Activated T-helper 1 cell treated with anti-CD3 and anti-CD28 coated beads, Interleukin-2, amount 50 U/mL, for 16 hours (primary cell): ENCODE data around the gene PARP12.

Experiments used
- DNase-seq, 2 donors: peaks; one replicate each; pipeline ENCODE4 v3.0.0-alpha.2; 2020; ENCODE audit warnings: low read depth in 1 of 2, low spot score in 1 of 2

The PARP12 gene

DNA sequence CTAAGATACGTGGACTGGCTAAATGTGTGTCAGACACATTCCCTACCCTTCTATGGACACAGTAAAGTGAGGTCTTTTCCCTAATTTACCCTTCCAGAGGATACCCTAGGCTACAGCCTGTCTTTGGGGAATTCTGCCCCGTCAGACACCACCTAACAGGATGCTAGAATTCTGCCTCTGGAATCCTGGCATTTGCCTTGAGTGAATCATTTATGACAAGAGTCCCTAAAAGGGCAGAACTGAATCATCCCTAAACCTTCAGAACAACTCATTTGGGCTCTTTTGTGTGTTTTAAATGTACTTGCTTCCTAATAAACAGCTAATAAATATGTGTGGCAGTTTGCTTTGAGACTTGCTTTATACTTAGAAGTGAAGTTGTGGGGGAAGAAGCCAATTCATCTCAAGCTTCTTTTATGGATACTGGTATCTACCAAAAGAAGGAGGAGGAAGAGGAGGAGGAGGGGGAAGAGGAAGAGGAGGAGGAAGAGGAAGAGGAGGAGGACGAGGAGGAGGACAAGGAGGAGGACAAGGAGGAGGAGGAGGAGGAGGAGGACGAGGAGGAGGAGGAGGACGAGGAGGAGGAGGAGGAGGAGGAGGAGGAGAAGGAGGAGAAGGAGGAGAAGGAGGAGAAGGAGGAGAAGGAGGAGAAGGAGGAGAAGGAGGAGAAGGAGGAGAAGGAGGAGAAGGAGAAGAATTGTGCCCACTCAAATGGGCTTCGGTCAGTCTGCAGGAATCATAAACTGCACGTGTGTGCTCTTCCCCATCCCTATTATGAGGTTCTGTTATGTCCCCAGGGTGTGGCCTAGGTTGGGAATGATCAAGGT lies 27.1 kb downstream of the PARP12 start:
- DNase-seq, result no peak

DNA sequence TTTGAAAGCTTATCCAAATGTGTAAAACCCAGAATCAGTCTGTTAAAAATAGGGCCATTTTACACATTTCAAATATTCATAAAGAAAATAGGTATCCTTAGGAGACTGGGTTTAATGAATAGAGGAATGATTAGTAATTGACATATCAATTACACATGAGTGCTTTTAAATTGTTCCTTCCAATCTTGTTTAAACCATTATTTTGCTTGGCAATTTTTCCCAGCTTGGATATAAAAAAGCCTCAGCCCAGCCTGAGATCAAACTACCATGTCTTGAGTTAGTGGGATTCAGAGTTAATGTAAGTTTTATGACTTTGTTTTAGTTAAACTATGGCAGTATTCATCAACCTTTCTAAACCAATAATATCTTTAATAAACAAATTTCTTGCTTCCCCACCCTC lies 28.3 kb downstream of the PARP12 start:
- DNase-seq, result no peak

DNA sequence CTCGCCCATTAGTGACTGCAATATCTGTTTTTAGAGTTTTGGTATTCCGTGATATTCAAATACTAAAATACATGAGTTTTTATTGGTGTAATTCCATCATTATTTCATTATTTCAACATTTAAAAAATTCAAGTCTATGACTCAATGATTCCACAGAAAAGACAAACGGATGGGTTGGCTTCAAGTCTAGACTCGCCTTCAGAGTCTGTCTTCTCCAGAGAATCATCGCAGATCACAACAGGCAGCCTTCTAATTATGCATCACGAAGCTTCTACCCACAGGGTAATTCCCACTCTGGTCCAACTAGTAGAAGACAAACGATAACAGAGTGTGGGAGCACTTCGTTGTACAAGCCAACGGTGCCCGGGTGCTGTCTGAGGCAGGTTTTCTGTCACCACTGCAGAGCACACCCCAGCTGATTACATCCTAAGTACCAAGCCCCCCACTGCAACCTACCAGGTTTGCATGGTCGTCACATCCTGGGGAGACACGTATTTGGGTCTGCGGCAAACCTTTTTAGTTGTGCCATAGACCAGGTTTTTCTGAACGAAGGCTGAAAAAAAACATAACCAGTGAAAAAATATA lies 28.9 kb downstream of the PARP12 start:
- DNase-seq, result no peak

DNA sequence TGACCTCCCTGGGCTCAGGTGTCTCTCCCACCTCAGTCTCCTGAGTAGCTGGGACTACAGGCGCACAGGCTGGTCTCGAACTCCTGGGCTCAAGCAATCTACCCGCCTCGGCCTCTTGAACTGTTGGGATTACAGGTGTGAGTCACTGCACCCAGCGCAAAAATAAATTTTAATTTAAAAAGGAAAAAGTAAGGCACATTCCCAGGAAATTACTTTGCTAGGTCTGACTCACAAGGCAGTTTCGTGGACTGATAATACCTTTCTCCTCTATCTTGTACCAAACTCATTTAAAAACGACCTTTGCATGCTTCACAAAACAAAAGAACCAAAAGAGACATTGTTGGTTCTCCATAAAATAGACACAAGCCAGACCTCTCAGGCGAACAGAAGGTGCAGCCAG lies 29.7 kb downstream of the PARP12 start:
- no peak for DNase-seq

DNA sequence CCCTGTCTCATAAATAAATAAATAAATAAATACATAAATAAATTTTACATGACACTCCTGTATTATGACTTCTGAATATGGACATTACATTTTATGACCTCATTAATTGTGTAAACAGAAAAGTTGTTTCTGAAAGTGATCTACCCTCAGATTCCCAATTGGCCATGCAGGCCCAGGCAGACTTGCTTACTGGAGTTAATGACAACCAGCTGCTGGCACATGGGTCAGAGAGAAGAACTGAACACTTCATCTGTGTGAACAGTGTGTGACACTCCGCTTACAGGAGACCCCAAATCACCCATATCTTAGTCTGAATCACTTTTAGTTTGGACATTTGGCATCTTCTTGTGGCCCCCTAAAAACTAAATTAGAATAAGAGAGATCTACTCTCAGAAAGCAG lies 31.4 kb downstream of the PARP12 start:
- no peak for DNase-seq

DNA sequence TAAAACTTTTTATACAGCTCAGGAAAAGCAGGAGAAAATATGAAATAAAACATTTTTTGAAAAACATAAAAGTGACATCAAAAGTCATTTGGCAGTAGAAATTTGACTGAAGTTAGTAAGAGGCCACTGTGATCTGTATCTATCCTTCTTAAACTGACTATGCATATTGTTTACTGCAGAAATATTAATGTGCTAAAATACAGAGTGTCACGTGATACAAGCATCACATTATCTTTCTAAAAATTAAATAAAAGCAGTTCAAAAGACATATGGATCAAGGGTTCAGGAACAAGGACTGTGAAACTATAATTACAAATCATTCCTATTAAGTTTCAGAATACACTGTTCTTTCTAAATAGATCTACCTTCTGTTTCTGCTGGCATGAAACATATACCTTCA lies 33.7 kb downstream of the PARP12 start:
- no peak for DNase-seq

DNA sequence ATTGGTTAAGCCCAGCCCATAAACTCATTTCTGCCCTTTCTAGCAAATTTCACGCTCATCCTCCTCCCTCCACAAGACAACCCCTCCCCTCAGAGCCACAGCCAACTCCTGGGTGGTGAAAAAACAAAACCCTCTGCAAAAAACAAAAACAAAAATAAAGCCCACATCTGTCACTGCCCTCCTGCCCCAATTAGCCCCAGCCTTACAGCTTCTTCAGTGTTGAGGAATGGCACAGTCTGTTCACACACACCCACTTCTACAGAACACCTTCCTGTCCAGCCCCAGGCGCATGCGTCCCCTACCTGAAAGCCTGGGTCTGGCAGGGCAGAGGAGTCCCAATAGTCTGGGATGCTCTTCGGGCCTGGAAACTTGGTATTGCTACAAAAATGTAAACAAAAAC lies 34.4 kb downstream of the PARP12 start:
- no peak for DNase-seq

DNA sequence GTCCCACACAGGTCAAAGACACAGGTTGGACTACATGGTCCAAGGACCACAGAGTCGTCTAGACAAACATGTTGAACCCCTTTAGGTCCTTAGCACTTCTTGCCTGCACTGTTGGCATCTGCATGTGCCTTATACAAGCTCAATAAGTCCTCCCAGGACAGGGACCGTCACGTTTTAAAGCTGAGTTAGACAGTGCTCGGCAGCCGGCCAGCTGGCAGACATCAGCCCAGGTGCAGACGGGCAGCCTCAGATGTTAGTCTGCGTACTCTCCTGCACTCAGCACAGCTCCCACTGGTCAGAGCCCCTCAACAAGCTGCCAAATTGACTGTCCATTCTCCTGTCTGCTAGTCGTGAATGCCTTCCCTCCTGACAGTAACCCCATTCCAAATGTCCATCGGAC lies 34.9 kb downstream of the PARP12 start:
- no peak for DNase-seq

DNA sequence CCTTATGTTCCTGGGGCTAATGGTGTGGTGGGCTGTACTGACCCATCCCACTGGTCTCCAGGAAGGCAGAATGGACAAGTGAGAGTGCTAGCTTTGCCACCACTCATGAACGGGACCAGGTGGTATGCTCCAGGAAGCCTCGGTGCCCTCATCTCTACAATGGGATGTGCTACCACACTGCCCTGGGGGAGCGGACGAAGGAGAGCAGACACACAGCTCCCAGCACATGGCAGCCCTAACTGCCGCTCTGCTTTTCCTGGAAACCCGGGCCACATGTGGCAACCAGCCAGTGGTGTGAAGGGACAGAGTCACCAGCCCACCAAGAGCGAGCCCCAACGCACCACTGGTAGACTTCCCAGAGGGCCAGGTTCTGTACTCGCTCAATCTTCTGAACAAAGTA lies 35.8 kb downstream of the PARP12 start:
- no peak for DNase-seq

DNA sequence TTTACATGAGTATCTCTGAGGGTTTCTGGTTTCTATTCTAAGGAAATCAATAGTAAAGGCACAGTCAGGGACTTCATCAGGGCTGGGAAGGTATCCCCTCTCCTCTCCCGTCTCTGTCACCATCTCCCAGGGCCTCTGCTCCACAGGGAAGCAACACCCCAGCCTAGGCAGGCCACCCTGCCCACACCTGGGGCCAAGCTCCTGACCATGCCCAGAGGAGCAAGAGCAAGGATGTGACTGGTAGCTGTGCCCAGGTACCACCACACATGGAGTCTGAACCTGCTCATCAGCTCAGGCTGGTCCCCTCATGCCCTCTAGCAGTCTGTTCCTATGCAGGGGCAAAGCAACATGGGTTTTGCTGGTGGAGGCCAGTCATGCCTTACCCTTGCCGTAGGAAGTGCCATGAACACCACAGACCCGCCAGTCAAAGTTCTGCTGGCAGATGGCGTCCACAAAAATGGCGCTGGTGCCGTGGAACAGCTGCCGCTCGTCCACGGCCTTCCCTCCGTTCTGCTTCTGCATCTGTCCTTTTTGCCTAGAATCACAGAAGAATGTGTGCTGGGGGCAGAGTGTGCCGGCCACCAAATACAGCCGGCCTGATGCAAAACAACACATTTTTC lies 36.8 kb downstream of the PARP12 start:
- no peak for DNase-seq

DNA sequence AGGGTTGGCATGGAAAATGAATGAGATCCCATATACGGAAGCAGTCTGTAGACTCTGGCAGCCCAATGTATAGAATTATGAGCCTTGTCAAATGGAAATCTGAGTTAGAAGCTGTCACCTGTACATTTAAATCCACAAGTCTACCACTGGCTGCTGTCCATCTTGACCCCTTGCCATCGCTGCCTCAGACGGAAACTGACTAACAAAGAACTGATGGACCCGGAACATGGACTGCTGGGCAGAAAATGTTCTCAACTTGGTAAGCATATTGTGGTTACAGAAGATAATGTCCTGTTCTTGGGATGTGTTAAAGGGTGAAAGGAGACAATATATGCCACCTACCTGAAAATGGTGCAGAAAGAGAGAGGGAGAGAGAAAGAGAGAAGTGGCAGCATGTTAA lies 37.5 kb downstream of the PARP12 start:
- DNase-seq, result no peak

DNA sequence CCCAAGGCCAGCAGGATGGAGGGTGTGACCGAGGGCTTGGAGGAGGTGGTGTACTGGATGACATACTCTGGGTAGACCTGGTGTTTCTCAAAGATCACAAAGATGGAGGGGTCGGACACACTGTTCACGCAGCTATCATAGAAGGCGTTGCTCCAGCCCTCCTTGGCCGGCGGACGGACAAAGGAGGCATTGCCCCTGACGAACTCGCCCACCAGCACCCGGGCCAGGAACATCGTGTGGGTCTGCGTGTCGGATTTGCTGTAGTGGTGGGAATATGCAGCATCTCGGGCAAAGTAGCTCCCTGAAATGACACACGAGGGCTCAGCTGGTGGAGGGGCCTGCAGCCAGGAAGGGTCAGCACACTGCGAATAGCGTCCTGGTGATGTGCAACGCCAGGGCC lies 38.2 kb downstream of the PARP12 start:
- no peak for DNase-seq

DNA sequence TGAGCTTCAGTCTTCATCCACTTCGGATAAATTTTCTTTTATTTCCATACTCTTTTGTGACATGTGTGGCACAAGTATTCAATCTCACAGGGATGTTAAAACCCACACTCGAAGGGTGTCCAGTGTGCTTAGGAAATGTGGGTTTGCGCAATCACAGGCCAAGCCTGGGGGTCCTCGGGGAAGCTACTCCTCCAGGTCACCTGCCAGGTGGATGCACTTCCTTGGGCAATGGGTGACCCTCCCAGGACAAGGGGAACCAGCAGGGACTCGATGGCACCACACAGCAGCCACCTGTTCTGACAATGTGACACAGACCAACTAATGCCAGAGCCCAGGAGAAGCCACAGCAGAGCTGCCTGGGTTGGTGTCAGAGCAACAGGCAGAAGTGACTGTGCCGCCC lies 39.0 kb downstream of the PARP12 start:
- DNase-seq, result no peak

DNA sequence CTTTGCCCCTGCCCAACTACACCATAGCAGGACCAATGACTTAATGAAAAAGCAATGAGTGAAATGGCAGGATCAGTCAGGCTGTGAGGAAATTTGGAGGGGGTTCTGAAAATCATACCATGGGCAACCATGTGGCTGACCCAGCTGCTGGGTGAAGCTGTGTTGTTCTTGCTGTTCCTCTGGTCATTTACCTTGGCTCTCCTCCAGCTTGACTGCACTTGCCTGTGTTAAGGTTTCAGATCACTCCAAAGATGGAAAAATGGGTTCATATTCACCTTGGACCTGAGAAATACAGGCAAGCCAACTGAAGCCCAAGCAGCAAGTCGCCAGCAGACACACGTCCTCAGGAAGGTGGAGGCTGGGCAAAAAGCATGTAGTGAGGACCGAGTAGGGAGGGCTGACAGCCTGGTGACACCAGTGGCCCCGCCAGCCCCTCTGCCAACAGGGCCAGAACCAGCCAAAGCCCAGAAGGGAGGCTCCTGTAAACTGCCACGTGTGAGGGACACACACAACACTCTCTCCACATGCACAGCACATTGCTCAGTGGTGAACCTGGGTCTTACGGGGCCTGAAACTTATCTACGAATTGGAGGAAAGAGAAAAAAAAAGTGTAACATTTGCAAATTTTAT lies 40.1 kb downstream of the PARP12 start:
- DNase-seq, result no peak

DNA sequence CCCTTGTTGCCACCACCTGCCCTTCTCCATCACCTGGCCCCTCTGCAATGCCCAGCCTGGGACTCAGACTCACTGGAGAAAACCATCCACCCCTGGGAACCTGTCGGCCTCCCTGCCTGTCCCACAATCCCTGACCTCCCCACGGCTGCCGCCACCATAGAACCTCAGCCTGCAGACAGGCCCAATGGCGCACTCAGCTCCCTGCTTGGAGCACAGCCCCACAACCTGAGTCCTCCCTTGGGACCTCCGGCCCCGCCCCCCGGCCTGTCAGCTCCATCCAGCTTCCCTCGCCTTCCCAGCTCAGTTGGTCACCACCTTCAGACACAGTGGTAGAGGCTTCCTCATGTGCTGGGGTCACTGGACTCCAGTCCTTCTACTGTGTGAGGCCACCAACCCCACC lies 41.1 kb downstream of the PARP12 start:
- no peak for DNase-seq

DNA sequence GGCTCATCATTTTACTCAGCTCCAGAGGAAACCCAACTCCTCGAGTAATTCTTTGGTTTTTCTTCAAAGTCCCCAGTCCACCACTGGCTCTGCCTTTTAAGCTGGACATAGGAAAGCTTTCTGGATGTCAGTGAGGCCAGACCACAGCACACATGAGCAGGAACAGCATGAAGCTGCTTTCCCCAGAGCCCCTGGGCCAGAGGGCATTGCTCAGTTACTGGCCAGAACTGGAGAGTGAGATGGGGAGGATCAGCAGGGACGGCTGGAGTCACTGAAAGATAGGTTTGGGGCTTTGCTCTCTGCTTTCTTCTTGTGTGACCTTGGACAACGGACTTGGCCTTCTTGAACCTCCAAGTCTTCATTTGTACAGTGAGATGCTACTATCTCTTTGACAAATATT lies 43.1 kb downstream of the PARP12 start:
- no peak for DNase-seq

DNA sequence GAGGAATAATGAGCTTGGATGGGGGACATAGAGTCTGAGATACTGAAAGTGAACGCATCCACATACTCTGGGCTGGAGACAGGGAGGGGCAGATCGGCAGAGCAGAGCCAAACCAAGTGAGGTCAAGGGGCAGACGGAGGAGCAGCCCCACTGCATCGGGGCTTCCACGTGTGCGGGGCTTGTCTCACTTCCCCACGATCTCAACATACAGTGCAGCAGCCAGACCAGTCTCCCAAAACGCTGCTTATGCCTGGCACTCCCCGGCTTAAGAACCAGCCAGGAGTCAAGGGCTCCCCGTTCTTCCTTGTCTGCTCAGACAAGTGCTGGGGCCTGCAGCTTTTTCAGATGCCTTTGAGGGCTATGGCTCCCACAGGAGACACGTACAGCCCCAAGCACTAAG lies 43.6 kb downstream of the PARP12 start:
- no peak for DNase-seq

DNA sequence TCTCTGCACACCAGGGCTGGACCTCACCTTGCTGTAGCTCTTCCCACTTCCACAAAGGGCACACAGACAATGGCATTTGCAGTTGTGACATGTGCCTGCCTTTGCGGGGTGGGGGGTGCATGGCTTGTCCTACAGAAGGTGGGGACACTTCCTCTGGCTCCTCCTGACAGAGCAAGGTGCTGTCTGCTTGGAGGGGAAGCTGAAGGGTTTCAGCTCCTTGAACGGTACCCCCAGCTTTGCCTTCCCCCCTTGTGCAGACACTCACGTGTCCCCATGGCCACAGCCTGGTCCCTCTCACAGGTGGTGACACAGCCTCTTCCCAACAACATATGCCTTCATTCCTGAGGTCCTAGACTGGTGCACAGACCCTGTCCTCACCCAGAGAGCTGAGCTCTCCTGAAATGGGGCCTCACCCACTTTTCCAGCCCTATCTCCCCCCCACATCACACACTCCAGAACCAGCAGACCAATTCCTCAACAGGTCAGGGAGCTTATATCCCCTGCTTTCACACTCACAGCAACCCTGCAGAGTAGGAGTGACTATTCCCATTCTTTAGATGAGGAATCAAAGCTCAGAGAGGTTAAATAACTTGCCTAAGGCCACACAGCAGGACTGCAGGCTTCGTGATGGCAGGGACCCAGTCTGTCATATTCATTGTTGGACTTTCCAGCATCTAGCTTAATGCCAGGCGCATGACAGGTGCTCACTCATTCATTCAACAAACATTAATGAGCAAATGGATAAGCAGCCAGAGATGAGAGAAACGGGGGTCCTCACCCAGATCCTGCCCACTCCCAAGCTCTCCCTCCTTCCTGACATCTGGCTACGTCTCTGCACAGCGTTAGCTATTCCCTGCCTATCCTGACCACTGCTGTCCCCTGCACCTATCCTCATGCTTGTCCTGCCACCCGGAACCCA lies 44.4 kb downstream of the PARP12 start:
- DNase-seq, result no peak

DNA sequence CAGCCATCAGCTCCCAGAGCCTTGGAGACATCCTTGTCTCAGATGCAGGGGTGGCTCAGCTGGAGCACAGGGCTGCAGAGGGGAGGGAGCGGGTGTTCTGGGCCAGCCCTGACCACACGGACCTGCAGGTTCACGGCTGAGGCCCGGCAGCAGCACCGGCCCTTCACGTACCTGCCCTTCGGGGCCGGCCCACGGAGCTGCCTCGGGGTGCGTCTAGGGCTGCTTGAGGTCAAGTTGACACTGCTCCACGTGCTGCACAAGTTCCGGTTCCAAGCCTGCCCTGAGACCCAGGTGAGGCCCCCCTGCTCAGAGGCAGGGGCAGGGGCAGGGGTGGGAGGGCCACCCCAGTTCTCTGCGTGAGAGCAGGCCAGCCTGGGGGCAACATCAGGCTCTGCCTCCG lies 45.2 kb downstream of the PARP12 start:
- no peak for DNase-seq

DNA sequence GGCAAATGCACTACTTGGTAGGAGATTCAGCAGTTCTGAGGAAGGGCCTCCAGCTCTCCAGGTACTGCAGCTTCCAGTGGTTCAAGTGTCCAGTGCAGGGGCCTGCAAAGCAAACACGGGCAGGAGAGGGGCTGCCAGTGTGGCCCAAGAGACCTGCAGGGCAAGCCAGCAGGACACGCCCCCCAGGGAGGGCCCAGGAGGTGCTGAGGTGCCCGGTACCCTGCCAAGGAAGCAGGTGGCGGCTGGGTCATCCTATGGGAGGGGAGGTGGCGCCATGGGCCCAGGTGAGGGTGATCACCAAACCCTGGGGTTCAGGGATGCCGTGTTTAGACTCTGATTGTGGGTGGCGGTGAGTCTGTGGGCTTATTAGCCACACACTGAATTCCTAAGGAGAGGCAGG lies 45.7 kb downstream of the PARP12 start:
- no peak for DNase-seq

DNA sequence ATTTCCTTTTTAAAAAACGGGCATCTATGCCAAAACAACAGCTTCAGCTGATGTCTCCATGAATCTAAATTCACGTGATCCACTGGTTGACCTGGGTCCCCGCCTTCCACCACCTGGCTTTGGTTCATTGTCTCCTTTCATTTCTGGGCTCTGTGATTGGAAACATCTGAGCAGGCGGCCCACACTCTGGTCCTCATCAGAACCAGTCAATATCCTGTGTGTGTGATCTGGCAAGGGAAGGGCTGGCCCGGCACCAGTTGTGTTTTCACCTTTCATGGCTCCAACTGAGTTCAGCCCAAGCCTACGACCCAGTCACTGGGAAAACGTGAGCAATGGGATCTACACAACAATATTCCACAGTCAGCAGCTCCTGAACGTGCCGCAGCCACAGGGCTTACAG lies 46.2 kb downstream of the PARP12 start:
- DNase-seq, result no peak
